Breast epithelium (tissue), 3 donors: ENCODE results near the gene LANCL2.

Experiments used
- CTCF ChIP-seq, 3 donors: fragments of 450-650 bp; IDR thresholded peaks; one replicate each; pipeline ENCODE4 v1.5.1; 2016 to 2017; ENCODE audit warnings: antibody characterized with exemption in 3 of 3, mild to moderate bottlenecking in 3 of 3, moderate library complexity in 3 of 3
- POLR2A ChIP-seq: fragments of 450-650 bp; IDR thresholded peaks from one replicate; pipeline ENCODE4 v1.6.1; 2016; ENCODE audit warnings: antibody characterized with exemption, mild to moderate bottlenecking, moderate library complexity
- POLR2AphosphoS5 ChIP-seq, 3 donors: sonication (generic); formaldehyde crosslinking; IDR thresholded peaks; one replicate each; pipeline ENCODE4 v1.6.1; 2017; ENCODE audit warnings: antibody characterized with exemption in 3 of 3

DNA sequence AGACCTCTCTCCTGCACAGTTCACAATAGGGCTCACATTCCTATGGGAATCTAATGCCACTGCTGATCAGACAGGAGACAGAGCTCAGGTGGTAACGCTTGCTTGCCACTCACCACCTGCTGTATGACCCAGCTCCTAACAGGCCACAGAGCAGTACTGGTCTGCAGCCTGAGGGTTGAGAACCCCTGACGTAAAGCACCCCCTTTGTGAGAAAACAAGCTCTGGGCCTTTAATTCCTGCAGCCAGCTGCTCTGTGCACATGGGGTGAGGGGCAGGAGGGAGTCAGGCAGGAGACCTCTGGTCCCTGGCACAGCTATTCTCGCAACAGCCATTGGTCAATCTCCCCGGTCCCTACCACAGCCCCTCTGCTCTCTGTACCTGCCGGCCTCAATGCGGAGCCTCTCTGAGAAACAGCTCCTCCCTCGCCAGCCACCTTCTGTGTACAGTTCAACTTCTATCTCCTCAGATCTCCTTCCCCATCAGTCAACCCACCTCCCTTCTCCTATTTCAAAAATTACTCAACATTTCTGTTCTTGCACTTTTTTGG lies 102.0 kb downstream of the LANCL2 start:
- TF ChIP-seq CTCF (IDR thresholded peaks at IDR 0.05) (no peak), POLR2A (no peak), POLR2AphosphoS5 (IDR thresholded peaks at IDR 0.05) (no peak)
